RPMI7951 (cell line): Measurements from ENCODE around the gene EDIL3. TPM values are rescaled to one million over a fixed set of nuclear protein-coding genes. Genes with fewer than 3 reads are reported as not detected.
A peak's percentile ranks its signal among the peaks of the same experiment; 100 is the strongest.

Source experiments
- DNase-seq: peaks from one replicate; pipeline ENCODE4 v3.0.0-alpha.2; 2012; ENCODE audit warnings: low read depth
- total RNA-seq: library from RNA; depleted of rRNA; stranded (reverse); fragments of >200 nt; shearing (Covaris generic); gene quantifications from 2 replicates; pipeline ENCODE4 v1.2.3, GENCODE V29; 2014

The EDIL3 gene
- total RNA-seq, 1 experiment from 2014 or later, result 58.4 TPM

DNA sequence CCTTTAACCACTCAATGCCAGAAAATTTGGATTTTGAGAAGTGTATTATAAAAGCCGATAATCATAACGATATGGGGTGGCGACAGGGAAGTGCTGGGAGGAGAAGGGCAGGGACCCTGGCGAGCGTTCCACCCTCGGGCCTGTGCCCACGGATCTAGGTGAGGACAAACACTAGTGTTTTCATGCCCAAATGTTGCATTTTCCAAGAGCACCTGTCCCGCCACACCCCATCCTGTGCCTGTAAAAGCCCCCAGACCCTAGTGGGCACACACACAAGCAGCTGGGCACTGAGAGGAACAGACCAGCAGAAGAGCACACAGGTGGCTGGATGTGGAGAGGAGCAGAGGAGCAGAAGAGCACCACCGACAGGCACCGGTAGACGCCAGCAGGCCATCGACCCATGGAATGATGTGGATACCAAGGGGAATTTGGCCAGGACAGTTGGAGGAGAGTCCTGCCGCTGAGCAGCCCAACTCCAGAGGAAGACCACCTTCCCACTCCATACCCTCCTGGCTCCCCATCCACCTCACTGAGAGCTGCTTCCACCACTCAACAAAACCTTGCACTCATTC is 315.0 kb downstream of the EDIL3 start:
- no peak for DNase-seq

DNA sequence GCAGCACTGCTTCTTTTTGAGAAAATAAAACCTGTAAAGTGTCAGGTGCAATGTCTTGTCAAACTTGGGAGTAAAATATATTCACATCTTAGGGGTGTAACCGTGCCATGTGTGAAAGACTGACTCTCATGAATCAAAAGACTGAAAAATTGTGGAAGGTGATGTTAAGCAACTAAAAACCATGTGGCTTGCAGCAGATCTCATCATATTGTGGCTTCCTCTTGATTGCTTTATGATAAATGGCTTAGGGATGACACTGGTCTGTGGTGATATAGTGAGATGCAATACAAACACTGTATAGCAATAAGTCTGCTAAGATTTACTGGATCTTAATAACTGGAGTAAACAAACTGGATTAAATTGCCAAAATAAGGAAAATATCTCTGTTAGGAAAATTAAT is 321.6 kb downstream of the EDIL3 start:
- no peak for DNase-seq

DNA sequence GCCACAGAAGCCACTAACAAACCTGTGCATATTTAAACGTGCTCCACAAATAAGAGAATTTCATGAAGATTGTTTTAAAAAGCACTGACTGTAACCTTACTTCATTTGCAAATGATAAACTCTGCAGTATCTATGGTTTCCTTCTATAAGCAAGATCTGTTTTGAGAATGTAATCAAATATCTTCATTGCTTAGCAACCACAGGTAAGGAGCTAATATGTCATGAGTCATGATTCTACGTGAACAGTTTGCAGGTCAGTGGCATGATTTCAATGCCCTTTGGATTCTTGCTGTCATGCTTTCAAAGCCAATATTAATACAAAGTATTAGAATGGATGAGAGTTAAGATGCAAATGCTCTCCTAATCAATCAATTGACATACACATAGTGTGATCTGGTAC is 325.0 kb downstream of the EDIL3 start:
- no peak for DNase-seq

- DNase-seq, result no peak
Measured at GRCh38 chr5:84058561-84058960, 326.1 kb downstream of the EDIL3 start.

- DNase-seq, result no peak
Measured at GRCh38 chr5:84057211-84057610, 327.5 kb downstream of the EDIL3 start.

DNA sequence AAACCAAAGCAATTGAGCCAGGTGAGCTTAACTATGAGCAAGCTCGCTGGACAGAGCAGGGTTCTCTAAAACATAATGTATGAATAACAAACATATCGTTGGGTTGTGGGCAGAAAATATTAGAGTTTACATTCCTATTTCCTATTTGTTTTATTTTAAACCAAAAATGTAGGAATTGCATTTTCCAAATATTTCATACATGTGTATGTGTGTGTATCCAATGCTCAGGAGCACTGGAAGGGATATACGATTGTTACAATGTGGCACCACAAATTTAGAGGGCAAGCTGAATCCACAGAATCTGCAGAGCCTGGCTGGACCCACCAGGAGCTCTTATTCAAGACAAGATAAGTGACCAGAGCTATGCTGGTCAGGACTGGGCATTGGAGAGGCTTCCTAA is 338.7 kb downstream of the EDIL3 start:
- DNase-seq, result no peak

DNA sequence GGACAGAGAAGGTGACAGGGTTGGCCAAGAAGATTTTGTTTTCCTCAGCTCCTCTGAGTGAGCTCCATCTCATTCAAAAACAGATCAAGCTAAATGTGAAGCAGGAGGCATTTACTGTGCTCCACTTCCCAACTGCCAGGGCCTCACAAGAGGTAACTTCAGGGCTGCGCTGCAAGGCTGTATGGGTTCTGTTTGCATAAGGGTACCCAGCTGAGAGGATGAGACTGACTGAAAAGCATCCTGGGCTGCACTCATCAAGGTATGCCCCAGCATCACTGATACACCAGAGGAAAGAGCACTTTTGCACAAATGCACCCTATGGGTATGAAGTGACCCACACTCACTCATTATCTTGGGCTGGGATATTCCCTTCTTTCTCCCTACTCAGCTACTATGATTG is 347.8 kb downstream of the EDIL3 start:
- no peak for DNase-seq

DNA sequence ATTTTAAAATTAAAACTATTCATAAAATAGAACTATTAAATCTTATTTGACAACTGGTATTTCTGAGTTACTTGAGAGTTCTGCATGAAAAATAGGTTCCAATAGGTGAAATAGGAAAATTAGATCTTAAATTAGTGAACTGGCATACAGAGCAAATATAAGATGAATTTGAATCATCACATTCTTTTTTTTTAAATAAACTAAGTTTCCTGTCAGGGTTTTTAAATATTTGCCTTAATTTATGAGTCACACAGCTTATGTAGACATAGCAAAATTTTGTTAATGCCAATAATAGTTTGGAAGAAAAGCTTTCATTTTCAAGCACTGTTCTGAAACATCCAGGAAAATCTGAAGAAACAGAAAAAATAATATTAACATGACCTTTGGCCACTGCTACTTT is 352.4 kb downstream of the EDIL3 start:
- no peak for DNase-seq

GRCh38 chr5:84028093-84028492 is 356.6 kb downstream of the EDIL3 start:
- peak; percentile 26 for DNase-seq

GRCh38 chr5:84018521-84018920 is 366.2 kb downstream of the EDIL3 start:
- DNase-seq, result peak; percentile 47

GRCh38 chr5:84017523-84018172 is 367.0 kb downstream of the EDIL3 start:
- DNase-seq, result peak; percentile 16

GRCh38 chr5:84016085-84016484 is 368.6 kb downstream of the EDIL3 start:
- peak; percentile 4 for DNase-seq

GRCh38 chr5:84014966-84015365 is 369.7 kb downstream of the EDIL3 start:
- no peak for DNase-seq

- no peak for DNase-seq
Measured at GRCh38 chr5:83993803-83994202, 390.9 kb downstream of the EDIL3 start.

- DNase-seq, result no peak
Measured at GRCh38 chr5:83991566-83992224, 393.0 kb downstream of the EDIL3 start.

DNA sequence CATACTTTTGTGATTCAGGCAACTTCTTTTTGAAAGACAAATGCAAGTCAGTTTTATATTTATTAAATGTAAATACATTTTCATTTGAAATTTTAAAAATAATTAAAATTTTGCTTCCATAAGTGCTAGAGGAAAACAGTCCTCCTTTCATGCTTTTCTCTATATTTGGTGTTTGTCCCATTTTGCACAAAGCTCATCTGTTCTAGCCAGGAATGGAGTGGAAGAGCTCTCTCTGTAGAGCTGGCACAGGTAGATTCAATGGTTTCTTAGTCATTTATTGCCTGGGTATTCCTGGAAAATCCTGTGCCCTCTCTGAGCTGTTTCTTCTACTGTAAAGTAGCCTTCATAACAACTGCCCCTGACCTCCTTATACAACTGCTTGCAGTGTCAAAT is 396.4 kb downstream of the EDIL3 start:
- no peak for DNase-seq

DNA sequence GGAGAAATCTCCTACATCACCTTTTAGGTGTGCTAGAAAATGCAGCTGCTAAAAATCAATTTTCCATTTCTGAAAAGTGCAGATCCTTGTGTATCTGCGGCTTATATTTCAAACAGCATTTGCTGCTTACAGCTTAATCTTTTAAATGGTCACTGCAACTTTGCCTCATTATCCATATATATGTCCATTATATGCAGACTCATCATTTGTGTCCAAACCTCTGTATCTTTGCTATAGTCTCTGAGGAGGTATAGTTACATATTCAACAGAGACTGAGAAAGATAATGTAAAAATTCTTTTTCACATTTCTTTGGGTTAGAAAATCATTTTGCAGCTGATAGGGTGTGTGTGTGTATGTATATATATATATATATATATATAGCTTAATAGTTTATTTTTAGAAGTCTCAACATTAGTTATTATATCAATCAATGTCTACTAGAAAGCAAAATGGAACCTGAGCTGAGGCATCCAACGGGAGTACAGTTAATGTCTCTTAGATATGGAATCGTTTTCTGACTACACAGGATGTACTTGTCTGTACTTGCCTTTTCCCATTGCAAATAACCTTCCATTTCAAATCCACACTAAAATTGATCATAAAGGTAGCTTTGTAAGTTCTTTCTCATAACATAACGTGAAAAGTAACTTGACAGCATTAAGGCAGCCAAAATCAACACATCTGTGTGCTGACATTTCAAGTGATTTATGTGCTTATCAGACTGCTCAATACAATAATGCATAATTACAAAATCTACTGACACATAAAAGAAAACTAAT is 397.0 kb downstream of the EDIL3 start:
- DNase-seq, result no peak

- no peak for DNase-seq
Measured at GRCh38 chr5:83983852-83984251, 400.8 kb downstream of the EDIL3 start.

DNA sequence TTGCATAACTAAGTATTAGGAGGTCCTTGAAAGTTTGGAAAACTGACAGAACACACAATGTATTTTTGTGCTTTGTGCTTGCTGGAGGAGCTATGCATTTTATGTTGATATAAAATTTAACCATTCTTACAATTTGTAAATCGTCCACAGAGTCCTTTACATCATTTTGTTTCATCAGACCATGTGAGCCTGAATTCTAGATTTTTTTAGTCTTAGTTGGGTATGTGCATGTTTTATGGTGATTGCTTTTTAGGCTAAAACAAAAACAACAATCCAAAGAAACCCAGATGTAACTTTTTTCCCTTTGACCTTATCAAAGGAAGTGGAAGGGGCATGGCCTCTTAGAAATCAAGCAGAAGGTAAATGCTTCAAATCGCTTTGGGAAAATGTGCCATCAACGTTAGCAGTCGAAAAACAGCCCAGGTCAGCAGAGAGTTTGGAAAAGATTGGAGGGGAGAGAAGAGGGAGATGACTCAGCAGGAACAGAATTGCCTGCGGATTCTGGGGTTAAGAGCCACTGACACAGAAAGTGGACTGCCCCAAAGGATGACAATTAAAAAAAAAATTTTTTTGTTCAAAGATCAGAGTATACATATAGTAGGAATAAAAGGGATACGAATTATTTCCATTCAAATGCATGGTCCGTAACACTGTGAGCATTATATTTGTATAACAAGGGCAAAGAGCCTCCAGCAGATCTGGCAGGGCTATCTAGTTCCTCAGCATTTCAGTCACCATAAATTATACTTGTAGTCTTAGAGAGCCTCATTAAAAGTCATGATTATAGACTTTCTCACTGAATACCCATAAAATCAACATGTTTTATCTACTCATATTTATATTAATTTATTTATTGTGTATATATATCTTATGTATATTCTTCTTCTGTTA is 410.5 kb downstream of the EDIL3 start:
- peak; percentile 52 for DNase-seq

- DNase-seq, result no peak
Measured at GRCh38 chr5:83972909-83973308, 411.8 kb downstream of the EDIL3 start.

- peak; percentile 40 for DNase-seq
Measured at GRCh38 chr5:83972236-83972635, 412.4 kb downstream of the EDIL3 start.

DNA sequence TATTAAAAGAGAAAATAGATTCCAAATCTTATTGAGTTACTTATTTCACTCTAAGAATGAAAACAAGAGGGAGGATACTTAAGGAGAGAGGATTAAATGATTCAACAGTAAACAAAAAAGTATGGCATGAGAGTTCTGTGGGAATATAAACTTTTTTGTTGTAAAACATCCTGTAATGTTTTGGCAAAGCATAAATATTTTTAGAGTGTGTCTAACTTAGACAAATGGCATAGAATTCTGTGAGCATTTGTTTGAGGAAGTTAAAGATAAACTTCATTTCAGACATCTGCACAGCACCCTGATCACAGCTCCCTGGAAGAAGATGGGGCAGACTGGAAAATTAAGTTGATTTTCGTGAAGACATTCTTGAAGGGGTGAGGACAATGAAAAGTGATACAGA is 417.3 kb downstream of the EDIL3 start:
- no peak for DNase-seq
